ENCODE results near the gene NRBP1.
A peak's percentile ranks its signal among the peaks of the same experiment; 100 is the strongest.

Gene NRBP1

DNA sequence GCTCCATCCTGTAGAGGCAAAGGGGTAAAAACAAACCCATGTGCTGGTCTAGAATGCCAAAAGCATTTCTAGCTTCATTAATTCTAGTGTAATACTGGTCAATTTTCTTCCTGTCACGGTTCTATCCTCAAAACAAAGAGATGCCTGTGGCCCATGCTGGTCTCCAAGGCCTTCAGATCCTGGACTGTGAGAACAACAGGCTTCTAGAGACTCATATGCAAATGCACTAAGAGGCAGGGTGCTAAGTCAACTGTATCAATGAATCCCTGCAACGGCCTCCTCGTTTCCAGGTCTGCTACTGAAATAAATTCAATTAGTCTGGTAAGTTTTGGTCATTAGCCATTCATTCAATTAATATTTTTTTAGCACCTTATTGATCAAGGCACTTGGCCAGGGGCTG, 57.1 kb downstream of the NRBP1 start:
- H3K27ac ChIP-seq (replicated peaks), result no peak overlapping the region
- DNase-seq (ENCODE audit: low read depth in 1 of 2, low spot score in 1 of 2), result no peak
- TF ChIP-seq SPI1 (IDR thresholded peaks at IDR 0.05; ENCODE audit: borderline replicate concordance, low read depth), result no peak
- TF ChIP-seq POLR2AphosphoS5 (IDR thresholded peaks at IDR 0.05; ENCODE audit: low read depth), result no peak
- TF ChIP-seq, protein P1, sequence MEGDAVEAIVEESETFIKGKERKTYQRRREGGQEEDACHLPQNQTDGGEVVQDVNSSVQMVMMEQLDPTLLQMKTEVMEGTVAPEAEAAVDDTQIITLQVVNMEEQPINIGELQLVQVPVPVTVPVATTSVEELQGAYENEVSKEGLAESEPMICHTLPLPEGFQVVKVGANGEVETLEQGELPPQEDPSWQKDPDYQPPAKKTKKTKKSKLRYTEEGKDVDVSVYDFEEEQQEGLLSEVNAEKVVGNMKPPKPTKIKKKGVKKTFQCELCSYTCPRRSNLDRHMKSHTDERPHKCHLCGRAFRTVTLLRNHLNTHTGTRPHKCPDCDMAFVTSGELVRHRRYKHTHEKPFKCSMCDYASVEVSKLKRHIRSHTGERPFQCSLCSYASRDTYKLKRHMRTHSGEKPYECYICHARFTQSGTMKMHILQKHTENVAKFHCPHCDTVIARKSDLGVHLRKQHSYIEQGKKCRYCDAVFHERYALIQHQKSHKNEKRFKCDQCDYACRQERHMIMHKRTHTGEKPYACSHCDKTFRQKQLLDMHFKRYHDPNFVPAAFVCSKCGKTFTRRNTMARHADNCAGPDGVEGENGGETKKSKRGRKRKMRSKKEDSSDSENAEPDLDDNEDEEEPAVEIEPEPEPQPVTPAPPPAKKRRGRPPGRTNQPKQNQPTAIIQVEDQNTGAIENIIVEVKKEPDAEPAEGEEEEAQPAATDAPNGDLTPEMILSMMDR (IDR thresholded peaks at IDR 0.05; ENCODE audit: insufficient read depth, low read length), result no peak
- TF ChIP-seq GABPA (IDR thresholded peaks at IDR 0.05; ENCODE audit: low read depth), result no peak
- TF ChIP-seq, protein P2, sequence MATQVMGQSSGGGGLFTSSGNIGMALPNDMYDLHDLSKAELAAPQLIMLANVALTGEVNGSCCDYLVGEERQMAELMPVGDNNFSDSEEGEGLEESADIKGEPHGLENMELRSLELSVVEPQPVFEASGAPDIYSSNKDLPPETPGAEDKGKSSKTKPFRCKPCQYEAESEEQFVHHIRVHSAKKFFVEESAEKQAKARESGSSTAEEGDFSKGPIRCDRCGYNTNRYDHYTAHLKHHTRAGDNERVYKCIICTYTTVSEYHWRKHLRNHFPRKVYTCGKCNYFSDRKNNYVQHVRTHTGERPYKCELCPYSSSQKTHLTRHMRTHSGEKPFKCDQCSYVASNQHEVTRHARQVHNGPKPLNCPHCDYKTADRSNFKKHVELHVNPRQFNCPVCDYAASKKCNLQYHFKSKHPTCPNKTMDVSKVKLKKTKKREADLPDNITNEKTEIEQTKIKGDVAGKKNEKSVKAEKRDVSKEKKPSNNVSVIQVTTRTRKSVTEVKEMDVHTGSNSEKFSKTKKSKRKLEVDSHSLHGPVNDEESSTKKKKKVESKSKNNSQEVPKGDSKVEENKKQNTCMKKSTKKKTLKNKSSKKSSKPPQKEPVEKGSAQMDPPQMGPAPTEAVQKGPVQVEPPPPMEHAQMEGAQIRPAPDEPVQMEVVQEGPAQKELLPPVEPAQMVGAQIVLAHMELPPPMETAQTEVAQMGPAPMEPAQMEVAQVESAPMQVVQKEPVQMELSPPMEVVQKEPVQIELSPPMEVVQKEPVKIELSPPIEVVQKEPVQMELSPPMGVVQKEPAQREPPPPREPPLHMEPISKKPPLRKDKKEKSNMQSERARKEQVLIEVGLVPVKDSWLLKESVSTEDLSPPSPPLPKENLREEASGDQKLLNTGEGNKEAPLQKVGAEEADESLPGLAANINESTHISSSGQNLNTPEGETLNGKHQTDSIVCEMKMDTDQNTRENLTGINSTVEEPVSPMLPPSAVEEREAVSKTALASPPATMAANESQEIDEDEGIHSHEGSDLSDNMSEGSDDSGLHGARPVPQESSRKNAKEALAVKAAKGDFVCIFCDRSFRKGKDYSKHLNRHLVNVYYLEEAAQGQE (IDR thresholded peaks at IDR 0.05; ENCODE audit: insufficient replicate concordance, low read depth), result no peak
- no peaks in the 10 kb centered on the region for H3K27me3 ChIP-seq (ENCODE audit: insufficient read depth, poor library complexity, severe bottlenecking)
- no peak overlapping the region for H3K4me3 ChIP-seq (replicated peaks; ENCODE audit: insufficient read depth, low read length)

DNA sequence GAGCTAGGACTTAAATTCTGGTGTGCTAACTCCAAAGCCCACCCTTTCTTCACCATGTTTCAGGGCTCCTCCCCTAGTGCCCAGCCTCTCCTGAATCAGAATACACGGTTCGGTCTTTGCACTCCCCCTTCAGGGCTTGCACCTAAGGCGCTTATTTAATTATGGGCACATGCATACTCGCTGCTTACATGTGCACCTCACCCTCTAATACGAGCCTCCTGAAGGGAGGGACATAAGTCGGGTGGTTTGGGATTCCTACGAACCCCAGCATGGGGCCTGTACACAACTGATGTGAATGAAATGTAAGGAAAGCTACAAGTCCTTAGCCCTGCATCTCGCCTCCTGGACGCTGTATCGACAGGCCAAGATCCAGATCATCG, 60.7 kb downstream of the NRBP1 start:
- DNase-seq (ENCODE audit: low read depth in 1 of 2, low spot score in 1 of 2), result no peak
- Histone ChIP-seq H3K27ac (replicated peaks) (peak overlapping the region; percentile 64), H3K27me3 (ENCODE audit: insufficient read depth, poor library complexity, severe bottlenecking) (peaks cover 2% of the 10 kb centered on the region), H3K4me3 (replicated peaks; ENCODE audit: insufficient read depth, low read length) (peak overlapping the region; percentile 87)
- TF ChIP-seq GABPA (IDR thresholded peaks at IDR 0.05; ENCODE audit: low read depth) (no peak), POLR2AphosphoS5 (IDR thresholded peaks at IDR 0.05; ENCODE audit: low read depth) (no peak), SPI1 (IDR thresholded peaks at IDR 0.05; ENCODE audit: borderline replicate concordance, low read depth) (no peak)
- TF ChIP-seq, protein P1 (IDR thresholded peaks at IDR 0.05; ENCODE audit: insufficient read depth, low read length), result no peak
- TF ChIP-seq, protein P2 (IDR thresholded peaks at IDR 0.05; ENCODE audit: insufficient replicate concordance, low read depth), result no peak

DNA sequence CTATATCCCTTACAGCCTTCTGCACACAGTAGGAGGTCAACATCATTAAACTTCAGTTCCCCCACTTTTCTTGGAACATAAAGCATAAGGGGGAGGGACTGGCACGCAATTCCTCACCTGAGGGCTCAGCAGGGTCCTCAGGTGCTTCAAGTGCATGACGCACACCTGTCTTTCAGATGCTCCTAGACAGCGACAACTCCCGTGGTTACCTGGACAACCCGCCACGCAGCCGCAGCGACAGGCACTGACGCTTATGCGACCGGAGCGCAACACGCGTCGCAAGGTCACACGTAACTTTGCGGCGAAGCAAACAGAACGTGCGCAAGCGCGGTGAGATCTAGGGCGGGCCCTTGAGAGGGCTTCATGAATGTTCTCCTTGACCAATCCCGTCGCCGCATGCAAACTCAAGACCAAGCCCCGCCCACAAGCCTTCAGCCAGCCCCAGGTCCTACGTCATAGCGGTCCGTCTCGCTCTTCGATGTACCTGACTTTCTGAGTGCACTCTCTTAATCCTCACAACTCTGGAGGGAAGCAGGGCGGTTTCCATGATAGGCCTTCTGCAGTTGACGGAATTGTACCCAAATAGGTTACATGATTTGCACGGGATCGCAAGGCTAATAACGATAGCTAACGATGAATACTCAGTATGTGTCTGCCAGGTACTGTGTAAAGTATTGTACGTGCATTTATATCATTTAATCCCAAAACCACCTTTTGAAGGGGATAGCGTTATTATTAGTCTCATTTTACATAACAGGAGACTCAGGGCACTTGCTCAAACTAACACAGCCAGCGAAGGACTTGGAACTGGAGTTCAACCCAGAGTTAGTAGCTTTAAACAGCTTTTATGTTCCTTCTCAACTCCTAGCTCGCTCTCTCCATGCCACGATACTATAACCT, 61.3 kb downstream of the NRBP1 start, which contains the start of gene IFT172:
Gene IFT172 (minus strand): TSS at position 246 of the 900 bp plus-strand sequence. CDS start 90 bp downstream, at position 156.
- Histone ChIP-seq H3K27ac (replicated peaks) (peak within 1 kb of the TSS; percentile 64), H3K4me3 (replicated peaks; ENCODE audit: insufficient read depth, low read length) (peak within 1 kb of the TSS; percentile 87), H3K27me3 (ENCODE audit: insufficient read depth, poor library complexity, severe bottlenecking) (peaks cover 8% of the 10 kb centered on the region)
- TF ChIP-seq, protein P1 (IDR thresholded peaks at IDR 0.05; ENCODE audit: insufficient read depth, low read length), result no peak
- TF ChIP-seq GABPA (IDR thresholded peaks at IDR 0.05; ENCODE audit: low read depth) (no peak), POLR2AphosphoS5 (IDR thresholded peaks at IDR 0.05; ENCODE audit: low read depth) (peak; percentile 78)
- peak; percentile 100 for DNase-seq (ENCODE audit: low read depth in 1 of 2, low spot score in 1 of 2)

All from HL-60 (cell line).